ENCODE data around the gene ZNF74.
"Not testable (repeated sequence)": the region's sequence is repeated elsewhere in the genome, so short reads cannot be mapped to it uniquely, and the experiment has no call there.

The ZNF74 gene

DNA sequence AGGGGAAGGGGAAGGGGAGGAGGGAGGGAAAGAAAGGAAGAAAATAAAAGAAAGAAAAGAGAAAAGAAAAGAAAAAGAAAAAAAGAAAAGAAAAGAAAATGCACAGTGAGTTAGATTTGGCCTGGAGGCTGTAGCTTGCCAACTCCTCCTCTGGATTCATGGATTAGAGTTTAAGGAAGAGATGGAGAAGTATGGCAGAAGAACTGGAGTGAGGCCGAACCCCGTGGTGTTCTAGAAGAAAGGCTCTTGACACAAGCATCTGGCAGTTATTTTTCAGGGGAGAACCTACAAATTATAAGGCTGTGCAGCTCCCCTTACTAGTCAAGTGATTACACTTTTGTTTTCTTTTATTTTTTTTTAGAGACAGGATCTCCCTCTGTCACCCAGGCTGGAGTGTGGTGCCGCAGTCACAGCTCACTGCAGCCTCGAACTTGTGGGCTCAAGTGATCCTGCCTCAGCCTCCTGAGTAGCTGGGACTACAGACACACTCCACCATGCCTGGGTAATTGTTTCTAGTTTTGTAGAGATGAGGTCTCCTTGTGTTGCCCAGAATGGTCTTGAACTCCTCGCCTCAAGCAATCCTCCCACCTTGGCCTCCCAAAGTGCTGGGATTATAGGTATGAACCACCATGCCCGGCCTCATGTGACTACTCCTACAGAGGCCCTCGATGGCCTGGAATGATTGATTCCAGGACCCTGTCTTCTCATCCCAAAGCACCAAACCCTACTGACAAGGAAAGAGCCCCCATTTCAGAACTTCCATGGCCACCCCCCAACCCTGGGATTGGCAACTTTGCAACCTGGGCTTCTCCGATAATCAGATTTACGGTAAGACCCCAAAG lies 19.5 kb downstream of the ZNF74 start:
- in situ Hi-C loops (cut with HindIII; ENCODE audit: low pct_unique_long_range_greater_than_20kb, low sequenced_read_pairs): no loop called here
- no peak for DNase-seq (ENCODE audit: low read depth in 1 of 2, low spot score in 1 of 2)
- no peak for TF ChIP-seq JUND (IDR thresholded peaks at IDR 0.05; ENCODE audit: low read depth)

DNA sequence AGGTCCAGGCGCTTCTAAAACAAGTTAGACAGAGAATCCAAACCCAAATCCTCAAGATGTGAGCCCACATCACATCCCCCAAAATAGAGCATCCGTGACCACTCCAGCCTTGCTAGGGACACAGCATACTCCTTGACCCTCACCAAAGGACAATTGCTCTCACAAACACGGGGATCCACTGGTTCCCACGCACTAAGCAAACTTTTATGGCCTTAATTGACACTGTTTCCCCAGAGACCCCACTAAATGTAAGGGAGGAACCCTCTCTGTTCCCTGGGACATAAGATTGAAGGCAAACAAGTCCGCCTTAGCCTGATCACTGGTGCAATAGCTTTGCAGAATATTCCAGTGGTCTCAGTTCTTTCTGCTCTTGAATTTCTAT lies 20.1 kb downstream of the ZNF74 start:
- no peak for TF ChIP-seq JUND (IDR thresholded peaks at IDR 0.05; ENCODE audit: low read depth)
- DNase-seq (ENCODE audit: low read depth in 1 of 2, low spot score in 1 of 2): no peak
- in situ Hi-C loops (cut with HindIII; ENCODE audit: low pct_unique_long_range_greater_than_20kb, low sequenced_read_pairs): no loop called here

DNA sequence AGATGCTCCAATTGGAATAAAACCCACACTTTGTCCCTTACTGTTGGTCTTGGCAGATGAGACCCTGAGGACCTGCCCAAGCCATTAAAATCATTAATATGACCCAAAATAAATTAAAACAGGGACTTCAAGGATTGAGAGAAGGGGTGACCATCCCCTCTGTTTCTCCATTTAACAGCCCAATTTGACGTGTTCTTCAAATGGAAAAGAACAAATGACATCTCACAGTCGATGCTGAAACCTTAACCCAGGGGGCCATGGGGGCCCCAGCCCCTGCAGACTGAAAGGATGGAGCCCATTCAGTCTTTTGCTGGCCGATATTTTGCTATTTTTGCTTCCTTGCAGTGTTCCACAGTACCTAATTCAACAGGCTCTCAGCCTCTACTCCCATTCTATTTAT lies 20.5 kb downstream of the ZNF74 start:
- DNase-seq (ENCODE audit: low read depth in 1 of 2, low spot score in 1 of 2): no peak
- TF ChIP-seq JUND (IDR thresholded peaks at IDR 0.05; ENCODE audit: low read depth): no peak
- in situ Hi-C loops (cut with HindIII; ENCODE audit: low pct_unique_long_range_greater_than_20kb, low sequenced_read_pairs): no loop called here

DNA sequence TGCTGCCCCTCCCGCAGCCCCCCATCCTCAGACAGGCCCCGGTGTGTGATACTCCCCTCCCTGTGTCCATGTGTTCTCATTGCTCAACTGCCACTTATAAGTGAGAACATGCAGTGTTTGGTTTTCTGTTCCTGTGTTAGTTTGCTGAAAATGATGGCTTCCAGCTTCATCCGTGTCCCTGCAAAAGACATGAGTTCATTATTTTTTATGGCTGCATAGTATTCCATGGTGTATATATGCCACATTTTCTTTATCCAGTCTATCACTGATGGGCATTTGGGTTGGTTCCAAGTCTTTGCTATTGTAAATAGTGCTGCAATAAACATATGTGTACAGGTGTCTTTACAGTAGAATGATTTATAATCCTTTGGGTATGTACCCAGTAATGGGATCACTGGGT lies 21.3 kb downstream of the ZNF74 start:
- DNase-seq (ENCODE audit: low read depth in 1 of 2, low spot score in 1 of 2); in situ Hi-C loops (cut with HindIII; ENCODE audit: low pct_unique_long_range_greater_than_20kb, low sequenced_read_pairs): not testable (repeated sequence)

DNA sequence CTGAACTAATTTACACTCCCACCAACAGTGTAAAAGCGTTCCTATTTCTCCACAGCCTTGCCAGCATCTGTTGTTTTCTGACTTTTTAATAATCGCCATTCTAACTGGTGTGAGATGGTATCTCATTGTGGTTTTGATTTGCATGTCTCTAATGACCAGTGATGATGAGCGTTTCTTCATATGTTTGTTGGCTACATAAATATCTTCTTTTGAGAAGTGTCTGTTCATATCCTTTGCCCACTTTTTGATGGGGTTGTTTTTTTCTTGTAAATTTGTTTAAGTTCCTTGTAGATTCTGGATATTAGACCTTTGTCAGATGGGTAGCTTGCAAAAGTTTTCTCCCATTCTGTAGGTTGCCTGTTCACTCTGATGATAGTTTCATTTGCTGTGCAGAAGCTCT lies 21.7 kb downstream of the ZNF74 start:
- in situ Hi-C loops (cut with HindIII; ENCODE audit: low pct_unique_long_range_greater_than_20kb, low sequenced_read_pairs): not testable (repeated sequence)

DNA sequence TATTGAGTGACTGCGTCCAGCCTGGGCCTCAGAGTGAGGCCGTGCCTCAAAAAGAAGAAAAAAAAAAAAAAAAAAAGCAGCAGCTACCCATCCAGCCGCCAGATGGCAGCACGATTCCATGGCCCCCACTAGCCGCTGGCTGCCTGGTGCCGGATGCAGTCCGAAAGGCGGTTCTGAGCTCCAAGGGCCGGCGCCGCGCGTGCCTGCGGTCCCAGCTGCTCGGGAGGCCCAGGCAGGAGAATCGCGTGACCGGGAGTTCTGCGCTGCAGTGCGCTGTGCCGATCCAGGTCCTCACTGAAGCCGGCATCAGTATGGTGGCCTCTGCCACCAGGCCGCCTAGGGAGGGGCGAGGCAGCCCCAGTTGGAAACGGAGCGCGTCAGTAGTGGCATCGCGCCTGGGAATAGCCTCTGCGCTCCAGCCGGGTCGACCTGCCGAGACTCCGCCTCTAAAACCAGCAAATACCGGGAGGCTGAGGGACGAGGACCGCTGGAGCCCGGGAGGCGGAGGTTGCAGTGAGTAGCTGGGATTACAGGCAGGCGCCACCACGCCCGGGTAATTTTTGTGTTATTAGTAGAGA lies 24.3 kb downstream of the ZNF74 start:
- no peak for TF ChIP-seq JUND (IDR thresholded peaks at IDR 0.05; ENCODE audit: low read depth)
- in situ Hi-C loops (cut with HindIII; ENCODE audit: low pct_unique_long_range_greater_than_20kb, low sequenced_read_pairs): no loop called here
- DNase-seq (ENCODE audit: low read depth in 1 of 2, low spot score in 1 of 2): peak; percentile 75 to 77

More for the DNA sequence above, 21.7 kb downstream of the ZNF74 start:
- DNase-seq (ENCODE audit: low read depth in 1 of 2, low spot score in 1 of 2): not testable (repeated sequence)

DNA sequence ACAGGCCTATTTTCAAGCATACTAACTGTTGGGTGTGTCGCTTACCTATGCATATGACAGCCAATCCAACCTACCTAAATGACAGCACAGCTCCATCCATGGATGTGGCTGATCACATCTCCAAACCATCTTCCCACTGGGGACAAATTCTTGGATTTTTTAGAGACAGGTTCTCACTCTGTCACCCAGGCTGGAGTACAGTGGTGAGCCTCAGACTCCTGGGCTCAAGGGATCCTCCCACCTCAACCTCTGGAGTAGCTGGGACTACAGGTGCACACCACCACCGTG lies 25.7 kb downstream of the ZNF74 start:
- no peak for DNase-seq (ENCODE audit: low read depth in 1 of 2, low spot score in 1 of 2)
- in situ Hi-C loops (cut with HindIII; ENCODE audit: low pct_unique_long_range_greater_than_20kb, low sequenced_read_pairs): no loop called here
- no peak for TF ChIP-seq JUND (IDR thresholded peaks at IDR 0.05; ENCODE audit: low read depth)

DNA sequence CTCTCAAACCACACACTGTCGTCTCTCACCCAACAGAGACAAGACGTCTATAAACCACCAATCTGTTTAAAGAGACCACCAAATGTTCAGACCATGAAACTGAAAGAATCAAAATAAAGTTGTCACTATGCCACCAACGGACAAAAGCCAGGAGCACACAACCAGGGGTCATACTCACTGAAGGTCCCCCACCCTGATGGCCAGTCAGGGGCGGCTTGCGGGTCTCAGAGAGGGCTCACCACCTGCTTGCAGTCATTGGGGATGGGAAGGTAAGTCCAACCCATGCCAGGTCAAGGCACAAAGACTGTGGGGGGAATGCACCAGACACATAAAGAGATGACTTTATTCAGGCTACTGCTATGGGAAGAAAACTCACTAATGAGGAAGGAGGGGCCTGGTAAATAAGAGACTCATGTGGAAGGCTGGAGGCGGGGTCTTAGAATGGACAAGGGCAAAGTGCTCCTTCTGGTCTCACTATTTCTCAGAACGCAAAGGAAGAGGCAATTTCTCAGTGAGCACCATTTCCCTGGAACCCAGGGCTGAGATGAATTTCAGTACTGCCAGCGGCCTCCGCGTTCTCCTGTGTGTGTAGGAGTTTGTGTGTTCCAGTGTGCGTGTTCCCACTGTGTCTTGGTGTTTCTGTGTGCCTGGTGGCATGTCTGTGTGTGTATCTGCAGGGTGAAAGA lies 26.3 kb downstream of the ZNF74 start:
- TF ChIP-seq JUND (IDR thresholded peaks at IDR 0.05; ENCODE audit: low read depth): no peak
- DNase-seq (ENCODE audit: low read depth in 1 of 2, low spot score in 1 of 2): no peak
- in situ Hi-C loops (cut with HindIII; ENCODE audit: low pct_unique_long_range_greater_than_20kb, low sequenced_read_pairs): no loop called here

DNA sequence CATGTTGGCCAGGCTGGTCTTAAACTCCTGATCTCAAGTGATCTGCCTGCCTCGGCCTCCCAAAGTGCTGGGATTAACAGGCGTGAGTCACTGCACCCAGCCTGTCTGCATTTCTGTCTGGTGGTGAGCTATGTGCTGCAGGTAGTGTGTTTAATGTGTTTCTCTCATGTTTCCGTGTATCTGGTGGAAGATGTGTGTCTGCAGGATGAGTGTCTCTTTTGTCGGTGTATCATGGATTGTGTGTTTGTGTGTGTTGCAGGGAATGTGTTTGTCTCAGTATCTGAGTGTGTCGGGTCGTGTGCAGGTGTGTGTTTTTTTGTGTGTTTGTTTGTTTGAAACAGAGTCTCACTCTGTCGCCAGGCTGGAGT lies 27.5 kb downstream of the ZNF74 start:
- in situ Hi-C loops (cut with HindIII; ENCODE audit: low pct_unique_long_range_greater_than_20kb, low sequenced_read_pairs): no loop called here
- no peak for DNase-seq (ENCODE audit: low read depth in 1 of 2, low spot score in 1 of 2)
- TF ChIP-seq JUND (IDR thresholded peaks at IDR 0.05; ENCODE audit: low read depth): no peak

DNA sequence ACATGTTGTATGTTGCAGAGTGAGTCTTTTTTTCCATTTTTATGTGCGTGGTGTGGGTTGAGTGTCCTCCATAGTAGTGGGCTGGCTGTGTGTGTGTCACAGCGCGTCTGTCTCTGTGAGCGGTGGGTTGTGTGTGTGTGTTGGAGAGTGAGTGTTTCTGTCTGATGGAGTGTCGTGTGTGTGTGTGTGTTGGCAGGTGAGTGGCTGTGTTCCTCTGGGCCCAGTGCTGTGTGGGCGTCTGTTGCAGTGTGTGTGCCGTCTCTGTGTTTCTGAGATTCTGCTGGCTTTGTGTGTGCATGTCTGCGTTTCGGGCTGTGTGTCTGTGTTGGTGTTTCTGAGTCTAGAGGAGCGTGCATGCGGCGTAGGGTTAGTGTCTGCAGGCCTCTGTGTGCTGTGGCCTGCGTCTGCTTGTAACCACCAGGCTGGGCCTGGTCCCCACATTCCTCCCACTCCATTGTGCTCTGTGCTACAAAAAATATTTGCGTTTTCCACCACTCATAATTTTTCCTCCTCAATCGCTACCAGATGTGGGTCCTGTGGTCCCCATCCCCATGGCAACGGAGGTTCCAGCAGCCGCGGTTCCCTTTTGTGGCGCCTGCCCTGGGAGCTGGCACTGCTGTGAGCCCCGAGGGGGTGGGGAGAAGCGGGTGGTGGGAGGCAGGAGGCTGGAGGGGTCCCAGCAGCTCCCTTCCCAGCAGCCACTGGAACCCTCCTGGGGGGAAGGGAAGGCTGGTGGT lies 28.5 kb downstream of the ZNF74 start:
- in situ Hi-C loops (cut with HindIII; ENCODE audit: low pct_unique_long_range_greater_than_20kb, low sequenced_read_pairs): no loop called here
- no peak for DNase-seq (ENCODE audit: low read depth in 1 of 2, low spot score in 1 of 2)
- TF ChIP-seq JUND (IDR thresholded peaks at IDR 0.05; ENCODE audit: low read depth): no peak

DNA sequence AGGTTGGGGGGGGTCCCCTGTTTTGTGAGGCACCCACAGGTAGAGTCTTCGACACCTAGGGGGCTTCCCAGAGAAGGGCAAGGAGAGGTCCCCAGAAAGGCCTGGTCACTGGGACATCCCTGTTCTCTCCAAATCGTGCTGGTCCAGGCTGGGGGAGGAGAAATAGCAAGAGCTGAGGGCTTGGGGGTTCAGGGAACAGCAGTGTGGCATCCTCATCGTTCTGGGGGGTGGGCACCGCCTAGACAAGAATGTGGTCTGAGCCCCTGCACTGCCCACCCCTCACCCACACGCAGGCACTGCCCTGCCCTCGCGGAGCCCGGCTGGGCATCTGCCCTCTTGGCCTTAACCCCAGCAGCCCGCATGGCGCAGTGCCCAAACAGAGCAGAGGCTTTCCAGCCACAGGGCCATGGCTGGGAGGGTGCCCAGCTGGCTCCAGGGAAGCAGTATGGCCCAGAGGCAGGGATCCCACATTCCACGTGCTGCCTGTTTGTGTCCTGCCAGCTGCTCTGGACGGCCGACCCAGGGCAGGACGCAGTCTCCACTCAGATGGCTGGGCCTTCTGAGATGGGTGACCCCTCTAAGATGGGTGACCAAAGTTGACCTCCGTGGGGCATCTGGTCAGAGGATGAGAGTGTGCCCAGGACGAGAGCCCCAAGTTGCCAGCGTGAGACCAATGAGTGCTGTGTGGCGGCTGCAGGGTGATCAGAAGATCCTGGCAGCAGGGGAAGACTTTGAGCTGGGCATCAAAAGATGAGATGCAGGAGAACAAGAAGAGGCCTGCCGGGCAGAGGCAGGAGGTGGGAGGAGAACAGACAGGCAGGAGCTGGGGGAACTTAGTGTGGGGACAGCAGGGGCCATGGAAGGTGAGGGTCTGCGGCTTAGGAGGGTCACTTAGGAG lies 29.3 kb downstream of the ZNF74 start:
- no peak for DNase-seq (ENCODE audit: low read depth in 1 of 2, low spot score in 1 of 2)
- no peak for TF ChIP-seq JUND (IDR thresholded peaks at IDR 0.05; ENCODE audit: low read depth)
- in situ Hi-C loops (cut with HindIII; ENCODE audit: low pct_unique_long_range_greater_than_20kb, low sequenced_read_pairs): no loop called here

DNA sequence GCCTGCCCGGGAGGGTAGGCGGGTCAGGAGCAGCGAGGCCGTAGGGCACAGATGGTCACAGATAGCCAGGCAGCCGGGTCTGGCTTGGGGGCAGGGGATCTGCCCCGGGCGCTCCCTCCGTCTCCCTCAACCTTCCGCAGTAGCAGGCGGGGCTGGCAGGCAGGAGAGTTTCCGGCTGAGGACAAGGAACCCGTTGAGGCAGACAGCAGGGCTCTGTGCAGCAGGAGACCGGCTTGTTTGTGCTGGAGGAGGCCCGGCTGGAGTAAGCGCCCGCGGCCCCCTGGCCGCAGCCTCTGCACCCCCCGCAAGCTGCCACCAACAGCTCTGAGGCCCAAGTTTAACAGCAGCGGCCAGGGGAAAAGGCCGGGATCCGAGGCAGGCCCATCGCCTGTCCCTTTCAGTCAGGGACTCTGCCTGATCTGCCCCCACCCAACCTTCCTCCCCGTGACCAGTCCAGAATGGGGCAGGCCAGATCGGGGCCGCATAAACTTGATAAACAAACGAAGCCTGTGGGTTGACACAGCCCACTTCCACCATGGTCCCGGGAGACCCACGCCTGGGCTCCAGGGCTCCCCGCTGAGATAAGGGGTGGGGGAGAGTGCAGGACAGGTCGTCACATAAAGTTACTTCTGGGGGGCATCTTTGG lies 30.1 kb downstream of the ZNF74 start:
- TF ChIP-seq JUND (IDR thresholded peaks at IDR 0.05; ENCODE audit: low read depth): no peak
- in situ Hi-C loops (cut with HindIII; ENCODE audit: low pct_unique_long_range_greater_than_20kb, low sequenced_read_pairs): no loop called here
- no peak for DNase-seq (ENCODE audit: low read depth in 1 of 2, low spot score in 1 of 2)
